Measurements from ENCODE around the gene FSD2. TPM values are rescaled to one million over a fixed set of nuclear protein-coding genes. Genes with fewer than 3 reads are reported as not detected.
A peak's percentile ranks its signal among the peaks of the same experiment; 100 is the strongest.

The FSD2 gene
- total and polyA plus RNA-seq, 9 of the 15 experiments (the other 6 are each of a cell fraction or from before 2014, with no cell fraction given) = 0.01 to 0.06 TPM; not detected in 7

DNA sequence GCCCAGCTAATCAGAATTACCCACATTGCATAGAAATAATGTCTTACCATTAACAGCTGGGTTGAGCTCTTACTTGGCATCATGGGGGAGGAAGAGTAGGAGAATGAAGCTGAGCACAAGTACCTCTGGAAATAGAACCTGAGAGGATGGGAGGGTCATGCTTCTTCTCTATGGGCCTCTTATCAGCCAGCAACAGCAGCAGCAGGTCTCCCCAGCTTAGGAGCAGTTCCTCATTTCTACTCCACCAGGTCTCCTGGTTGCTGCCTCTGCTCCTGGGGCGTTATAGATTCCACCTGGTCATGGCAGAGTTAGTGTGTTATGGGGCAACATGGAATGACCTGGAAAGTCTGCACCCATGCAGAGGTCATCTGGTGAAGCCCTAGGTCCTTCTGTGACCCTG, 3.4 kb downstream of the FSD2 start (continued):
- TF ChIP-seq, protein P1, sequence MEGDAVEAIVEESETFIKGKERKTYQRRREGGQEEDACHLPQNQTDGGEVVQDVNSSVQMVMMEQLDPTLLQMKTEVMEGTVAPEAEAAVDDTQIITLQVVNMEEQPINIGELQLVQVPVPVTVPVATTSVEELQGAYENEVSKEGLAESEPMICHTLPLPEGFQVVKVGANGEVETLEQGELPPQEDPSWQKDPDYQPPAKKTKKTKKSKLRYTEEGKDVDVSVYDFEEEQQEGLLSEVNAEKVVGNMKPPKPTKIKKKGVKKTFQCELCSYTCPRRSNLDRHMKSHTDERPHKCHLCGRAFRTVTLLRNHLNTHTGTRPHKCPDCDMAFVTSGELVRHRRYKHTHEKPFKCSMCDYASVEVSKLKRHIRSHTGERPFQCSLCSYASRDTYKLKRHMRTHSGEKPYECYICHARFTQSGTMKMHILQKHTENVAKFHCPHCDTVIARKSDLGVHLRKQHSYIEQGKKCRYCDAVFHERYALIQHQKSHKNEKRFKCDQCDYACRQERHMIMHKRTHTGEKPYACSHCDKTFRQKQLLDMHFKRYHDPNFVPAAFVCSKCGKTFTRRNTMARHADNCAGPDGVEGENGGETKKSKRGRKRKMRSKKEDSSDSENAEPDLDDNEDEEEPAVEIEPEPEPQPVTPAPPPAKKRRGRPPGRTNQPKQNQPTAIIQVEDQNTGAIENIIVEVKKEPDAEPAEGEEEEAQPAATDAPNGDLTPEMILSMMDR (IDR thresholded peaks at IDR 0.05 in 2 of 3, conservative IDR thresholded peaks at IDR 0.05 in 1 of 3; ENCODE audit: insufficient read depth in 2 of 3, low read depth in 1 of 3, low read length in 3 of 3) = no peak
- TF ChIP-seq NFIC (IDR thresholded peaks at IDR 0.05) (peak; percentile 73), XRCC5 (IDR thresholded peaks at IDR 0.05; ENCODE audit: low read depth, low read length) (no peak), NONO (IDR thresholded peaks at IDR 0.05; ENCODE audit: low read depth in 2 of 2, low read length in 1 of 2) (no peak), TEAD4 (IDR thresholded peaks at IDR 0.05; ENCODE audit: low read length) (peak; percentile 95), TEAD4 (CRISPR knock-in tag; IDR thresholded peaks at IDR 0.05; ENCODE audit: borderline replicate concordance) (no peak), STAT5A (IDR thresholded peaks at IDR 0.05; ENCODE audit: borderline replicate concordance, low read length) (peak; percentile 83), MTA2 (IDR thresholded peaks at IDR 0.05; ENCODE audit: low read depth) (peak; percentile 85), KDM1A (IDR thresholded peaks at IDR 0.05) (peak; percentile 80 to 88), ZNF347 (CRISPR knock-in tag; IDR thresholded peaks at IDR 0.05; ENCODE audit: low read depth) (no peak), SAP30 (IDR thresholded peaks at IDR 0.05; ENCODE audit: borderline replicate concordance, insufficient read depth, low read depth, low read length, poor library complexity, severe bottlenecking) (no peak), ZNF766 (CRISPR knock-in tag; conservative IDR thresholded peaks at IDR 0.05) (peak; percentile 70), RBBP5 (IDR thresholded peaks at IDR 0.05; ENCODE audit: borderline replicate concordance, insufficient read depth, low read length, poor library complexity, severe bottlenecking) (no peak), MYNN (IDR thresholded peaks at IDR 0.05) (peak; percentile 74; the same call in 1 of the 2 replicates), MYNN (CRISPR knock-in tag; IDR thresholded peaks at IDR 0.05) (no peak), ZKSCAN1 (IDR thresholded peaks at IDR 0.05; ENCODE audit: low read depth, low read length) (0 out of 2 replicates have a peak, but pooled peaks have one; percentile 41), TAF1 (IDR thresholded peaks at IDR 0.05; ENCODE audit: control insufficient read depth, extremely low read depth, insufficient read depth, low read length, severe bottlenecking) (peak; percentile 37), NCOR1 (IDR thresholded peaks at IDR 0.05) (peak; percentile 87), CBX2 (IDR thresholded peaks at IDR 0.05; ENCODE audit: insufficient read depth, low read length, poor library complexity, severe bottlenecking) (no peak), ZEB2 (IDR thresholded peaks at IDR 0.05) (peak; percentile 82)
- TF ChIP-seq, protein P2, sequence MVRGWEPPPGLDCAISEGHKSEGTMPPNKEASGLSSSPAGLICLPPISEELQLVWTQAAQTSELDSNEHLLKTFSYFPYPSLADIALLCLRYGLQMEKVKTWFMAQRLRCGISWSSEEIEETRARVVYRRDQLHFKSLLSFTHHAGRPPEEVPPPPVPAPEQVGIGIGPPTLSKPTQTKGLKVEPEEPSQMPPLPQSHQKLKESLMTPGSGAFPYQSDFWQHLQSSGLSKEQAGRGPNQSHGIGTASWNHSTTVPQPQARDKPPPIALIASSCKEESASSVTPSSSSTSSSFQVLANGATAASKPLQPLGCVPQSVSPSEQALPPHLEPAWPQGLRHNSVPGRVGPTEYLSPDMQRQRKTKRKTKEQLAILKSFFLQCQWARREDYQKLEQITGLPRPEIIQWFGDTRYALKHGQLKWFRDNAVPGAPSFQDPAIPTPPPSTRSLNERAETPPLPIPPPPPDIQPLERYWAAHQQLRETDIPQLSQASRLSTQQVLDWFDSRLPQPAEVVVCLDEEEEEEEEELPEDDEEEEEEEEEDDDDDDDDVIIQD (CRISPR knock-in tag; IDR thresholded peaks at IDR 0.05) = no peak
- TF ChIP-seq, protein P3, sequence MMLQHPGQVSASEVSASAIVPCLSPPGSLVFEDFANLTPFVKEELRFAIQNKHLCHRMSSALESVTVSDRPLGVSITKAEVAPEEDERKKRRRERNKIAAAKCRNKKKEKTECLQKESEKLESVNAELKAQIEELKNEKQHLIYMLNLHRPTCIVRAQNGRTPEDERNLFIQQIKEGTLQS (IDR thresholded peaks at IDR 0.05) = no peak
- TF ChIP-seq, protein P3 (CRISPR knock-in tag; conservative IDR thresholded peaks at IDR 0.05) = peak; percentile 63; the same call in 1 of the 2 replicates
- TF ChIP-seq, protein P4, sequence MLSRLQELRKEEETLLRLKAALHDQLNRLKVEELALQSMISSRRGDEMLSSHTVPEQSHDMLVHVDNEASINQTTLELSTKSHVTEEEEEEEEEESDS (CRISPR knock-in tag; IDR thresholded peaks at IDR 0.05) = no peak
